ENCODE data around the gene TAF1A. TPM values are rescaled to one million over a fixed set of nuclear protein-coding genes. Genes with fewer than 3 reads are reported as not detected.
"Not testable (repeated sequence)": the region's sequence is repeated elsewhere in the genome, so short reads cannot be mapped to it uniquely, and the experiment has no call there.

TAF1A gene
- 2.2 TPM for total RNA-seq

GRCh38 chr1:222589462-222590302, at the start of gene TAF1A:
Gene TAF1A, minus strand, starts transcription at chr1:222589933.
- ATAC-seq (peak; percentile 99), DNase-seq (ENCODE audit: low spot score) (peak; percentile 90)

- DNase-seq (ENCODE audit: low spot score) (no peak), ATAC-seq (peak; percentile 91)
Measured at GRCh38 chr1:222634180-222635013, 44.7 kb upstream of the TAF1A start.

GRCh38 chr1:222632749-222633148, 43.0 kb upstream of the TAF1A start:
- DNase-seq (ENCODE audit: low spot score) (no peak), ATAC-seq (peak; percentile 87)

- DNase-seq (ENCODE audit: low spot score) (no peak), ATAC-seq (no peak)
Measured at GRCh38 chr1:222631611-222632208, 42.0 kb upstream of the TAF1A start.

- ATAC-seq (no peak), DNase-seq (ENCODE audit: low spot score) (no peak)
Measured at GRCh38 chr1:222629921-222630535, 40.3 kb upstream of the TAF1A start.

GRCh38 chr1:222627232-222627631, 37.5 kb upstream of the TAF1A start:
- ATAC-seq = peak; percentile 86
- DNase-seq (ENCODE audit: low spot score) = no peak

GRCh38 chr1:222624214-222624613, 34.5 kb upstream of the TAF1A start:
- ATAC-seq = no peak
- no peak for DNase-seq (ENCODE audit: low spot score)

- ATAC-seq (no peak), DNase-seq (ENCODE audit: low spot score) (no peak)
Measured at GRCh38 chr1:222623458-222623857, 33.7 kb upstream of the TAF1A start.

- ATAC-seq = no peak
Measured at GRCh38 chr1:222622765-222623164, 33.0 kb upstream of the TAF1A start.

GRCh38 chr1:222620566-222620965, 30.8 kb upstream of the TAF1A start:
- no peak for DNase-seq (ENCODE audit: low spot score)

More at GRCh38 chr1:222622765-222623164, 33.0 kb upstream of the TAF1A start:
- DNase-seq (ENCODE audit: low spot score) = no peak

GRCh38 chr1:222618880-222619596, 29.3 kb upstream of the TAF1A start:
- DNase-seq (ENCODE audit: low spot score) (no peak), ATAC-seq (peak; percentile 30)

More at GRCh38 chr1:222620566-222620965, 30.8 kb upstream of the TAF1A start:
- no peak for ATAC-seq

- DNase-seq (ENCODE audit: low spot score) (peak; percentile 83), ATAC-seq (peak; percentile 77)
Measured at GRCh38 chr1:222618001-222618879, 28.5 kb upstream of the TAF1A start, which contains the start of gene MIA3. Gene MIA3, plus strand, starts transcription at chr1:222618097. Its CDS starts 14 bp downstream, at chr1:222618111.

- DNase-seq (ENCODE audit: low spot score) = peak; percentile 96
- peak; percentile 92 for ATAC-seq
Measured at GRCh38 chr1:222617367-222617951, 27.7 kb upstream of the TAF1A start.

GRCh38 chr1:222616525-222616924, 26.8 kb upstream of the TAF1A start:
- no peak for DNase-seq (ENCODE audit: low spot score)
- ATAC-seq = peak; percentile 31

GRCh38 chr1:222613627-222614026, 23.9 kb upstream of the TAF1A start:
- ATAC-seq = no peak
- DNase-seq (ENCODE audit: low spot score) = no peak

- DNase-seq (ENCODE audit: low spot score) = no peak
- ATAC-seq = no peak
Measured at GRCh38 chr1:222610728-222611127, 21.0 kb upstream of the TAF1A start.

GRCh38 chr1:222609111-222609510, 19.4 kb upstream of the TAF1A start:
- ATAC-seq; DNase-seq (ENCODE audit: low spot score): not testable (repeated sequence)

- ATAC-seq (no peak), DNase-seq (ENCODE audit: low spot score) (no peak)
Measured at GRCh38 chr1:222606757-222607156, 17.0 kb upstream of the TAF1A start.

GRCh38 chr1:222601257-222601656, 11.5 kb upstream of the TAF1A start:
- no peak for ATAC-seq
- DNase-seq (ENCODE audit: low spot score) = no peak

Measured in left lobe of liver (tissue), 2 donors.